Choroid plexus epithelial cell (primary cell): ENCODE results near the gene SH2D3C.
"Not testable (repeated sequence)": the region's sequence is repeated elsewhere in the genome, so short reads cannot be mapped to it uniquely, and the experiment has no call there.

ENCODE experiments used
- DNase-seq: peaks from one replicate; pipeline ENCODE4 v3.0.0-alpha.2; 2010; ENCODE audit warnings: low read depth
- H3K4me3 ChIP-seq: 2 replicates; pipeline ENCODE4 v1.5.1; 2011; ENCODE audit warnings: low read depth, mild to moderate bottlenecking, control low read depth, low read length, moderate library complexity
- CTCF ChIP-seq: conservative IDR thresholded peaks from 2 replicates; pipeline ENCODE4 v1.5.1; 2011; ENCODE audit warnings: low read depth, mild to moderate bottlenecking, control low read depth, inconsistent platforms, low read length, moderate library complexity

Gene SH2D3C

GRCh38 chr9:127761491-127761956 is 16.9 kb downstream of the SH2D3C start:
- no peak for DNase-seq
- TF ChIP-seq CTCF, result no peak
- no peak overlapping the region for H3K4me3 ChIP-seq

GRCh38 chr9:127761061-127761460 is 17.4 kb downstream of the SH2D3C start:
- no peak for TF ChIP-seq CTCF
- no peak for DNase-seq

GRCh38 chr9:127758843-127759242 is 19.6 kb downstream of the SH2D3C start:
- TF ChIP-seq CTCF, result no peak
- H3K4me3 ChIP-seq, result no peak overlapping the region
- DNase-seq, result no peak

More at GRCh38 chr9:127761061-127761460, 17.4 kb downstream of the SH2D3C start:
- no peak overlapping the region for H3K4me3 ChIP-seq

GRCh38 chr9:127756776-127757175 is 21.7 kb downstream of the SH2D3C start:
- DNase-seq, H3K4me3 ChIP-seq: not testable (repeated sequence)

GRCh38 chr9:127756233-127756632 is 22.2 kb downstream of the SH2D3C start:
- H3K4me3 ChIP-seq, result no peak overlapping the region
- TF ChIP-seq CTCF, result no peak
- no peak for DNase-seq

GRCh38 chr9:127755061-127756060 is 23.1 kb downstream of the SH2D3C start:
- H3K4me3 ChIP-seq, result no peak overlapping the region
- TF ChIP-seq CTCF, result no peak
- no peak for DNase-seq

GRCh38 chr9:127754099-127755060 is 24.1 kb downstream of the SH2D3C start:
- no peak overlapping the region for H3K4me3 ChIP-seq
- no peak for DNase-seq
- TF ChIP-seq CTCF, result no peak
